Brain microvascular endothelial cell (primary cell): Measurements from ENCODE around the gene C15orf40.
"Not testable (repeated sequence)": the region's sequence is repeated elsewhere in the genome, so short reads cannot be mapped to it uniquely, and the experiment has no call there.

Experiments used
- DNase-seq: peaks from one replicate; pipeline ENCODE4 v3.0.0-alpha.2; 2020
- H3K27ac ChIP-seq: fragments of 250-450 bp; sonication (Bioruptor Pico); 2 replicates; pipeline ENCODE4 v1.5.1; 2020; ENCODE audit warnings: mild to moderate bottlenecking, moderate library complexity
- H3K27me3 ChIP-seq: fragments of 250-450 bp; sonication (Bioruptor Pico); replicated peaks from 2 replicates; pipeline ENCODE4 v1.5.1; 2020; ENCODE audit warnings: mild to moderate bottlenecking
- H3K36me3 ChIP-seq: fragments of 250-450 bp; sonication (Bioruptor Pico); replicated peaks from 2 replicates; pipeline ENCODE4 v1.5.1; 2020; ENCODE audit warnings: mild to moderate bottlenecking
- H3K4me3 ChIP-seq: 2 replicates; pipeline ENCODE4 v1.5.1; 2011; ENCODE audit warnings: low read depth, mild to moderate bottlenecking, control low read depth, low read length, moderate library complexity
- in situ Hi-C: cut with HindIII; loops from 2 replicates; pipeline ENCODE4 v1.10.0; 2017; ENCODE audit warnings: low sequenced_read_pairs, low pct_ligation_motif_present
- TF ChIP-seq, protein P1 (sequence below): IDR thresholded peaks from 2 replicates; pipeline ENCODE4 v1.5.1; 2011; ENCODE audit warnings: low read depth, mild to moderate bottlenecking, moderate library complexity, low read length, control low read depth, inconsistent platforms; ENCODE audit errors: missing control alignments

C15orf40 gene

DNA sequence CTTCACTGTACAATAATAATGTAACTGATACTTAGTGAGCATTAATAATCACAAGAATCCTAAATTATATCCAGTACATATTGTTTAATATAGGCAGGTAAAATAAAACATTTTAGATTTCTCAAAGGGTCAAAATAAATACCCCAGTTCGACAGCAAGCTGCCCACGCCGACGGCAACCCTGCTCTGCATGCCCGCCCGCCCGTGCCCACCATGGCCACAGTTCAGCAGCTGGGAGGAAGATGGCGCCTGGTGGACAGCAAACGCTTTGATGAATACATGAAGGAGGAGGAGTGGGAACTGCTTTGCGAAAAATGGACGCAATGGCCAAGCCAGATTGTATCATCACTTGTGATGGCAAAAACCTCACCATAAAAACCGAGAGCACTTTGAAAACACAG is 32.7 kb upstream of the C15orf40 start:
- TF ChIP-seq, protein P1, sequence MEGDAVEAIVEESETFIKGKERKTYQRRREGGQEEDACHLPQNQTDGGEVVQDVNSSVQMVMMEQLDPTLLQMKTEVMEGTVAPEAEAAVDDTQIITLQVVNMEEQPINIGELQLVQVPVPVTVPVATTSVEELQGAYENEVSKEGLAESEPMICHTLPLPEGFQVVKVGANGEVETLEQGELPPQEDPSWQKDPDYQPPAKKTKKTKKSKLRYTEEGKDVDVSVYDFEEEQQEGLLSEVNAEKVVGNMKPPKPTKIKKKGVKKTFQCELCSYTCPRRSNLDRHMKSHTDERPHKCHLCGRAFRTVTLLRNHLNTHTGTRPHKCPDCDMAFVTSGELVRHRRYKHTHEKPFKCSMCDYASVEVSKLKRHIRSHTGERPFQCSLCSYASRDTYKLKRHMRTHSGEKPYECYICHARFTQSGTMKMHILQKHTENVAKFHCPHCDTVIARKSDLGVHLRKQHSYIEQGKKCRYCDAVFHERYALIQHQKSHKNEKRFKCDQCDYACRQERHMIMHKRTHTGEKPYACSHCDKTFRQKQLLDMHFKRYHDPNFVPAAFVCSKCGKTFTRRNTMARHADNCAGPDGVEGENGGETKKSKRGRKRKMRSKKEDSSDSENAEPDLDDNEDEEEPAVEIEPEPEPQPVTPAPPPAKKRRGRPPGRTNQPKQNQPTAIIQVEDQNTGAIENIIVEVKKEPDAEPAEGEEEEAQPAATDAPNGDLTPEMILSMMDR: no peak
- Histone ChIP-seq H3K27me3 (no peaks in the 10 kb centered on the region), H3K4me3 (no peak overlapping the region), H3K36me3 (peaks cover 41% of the 10 kb centered on the region), H3K27ac (no peak overlapping the region)
- in situ Hi-C loops: no loop called here
- DNase-seq: no peak

DNA sequence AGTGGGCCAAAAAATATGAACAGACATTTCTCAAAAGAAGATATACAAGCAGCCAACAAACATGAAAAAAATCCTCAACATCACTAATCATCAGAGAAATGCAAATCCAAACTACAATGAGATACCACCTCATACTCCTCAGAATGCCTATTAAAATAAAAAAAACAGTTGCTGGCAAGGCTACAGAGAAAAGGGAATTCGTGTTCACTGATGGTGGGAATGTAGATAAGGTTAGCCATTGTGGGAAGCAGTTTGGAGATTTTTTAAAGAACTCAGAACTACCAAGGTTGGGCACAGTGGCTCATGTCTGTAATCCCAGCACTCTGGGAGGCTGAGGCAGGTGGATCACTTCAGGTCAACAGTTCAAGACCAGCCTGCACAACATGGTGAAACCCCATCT is 27.8 kb upstream of the C15orf40 start:
- H3K4me3 ChIP-seq: no peak overlapping the region
- no peak for DNase-seq
- TF ChIP-seq, protein P1: no peak
- peaks cover 25% of the 10 kb centered on the region for H3K36me3 ChIP-seq
- no peak overlapping the region for H3K27ac ChIP-seq
- H3K27me3 ChIP-seq: no peaks in the 10 kb centered on the region
- in situ Hi-C loops: no loop called here

DNA sequence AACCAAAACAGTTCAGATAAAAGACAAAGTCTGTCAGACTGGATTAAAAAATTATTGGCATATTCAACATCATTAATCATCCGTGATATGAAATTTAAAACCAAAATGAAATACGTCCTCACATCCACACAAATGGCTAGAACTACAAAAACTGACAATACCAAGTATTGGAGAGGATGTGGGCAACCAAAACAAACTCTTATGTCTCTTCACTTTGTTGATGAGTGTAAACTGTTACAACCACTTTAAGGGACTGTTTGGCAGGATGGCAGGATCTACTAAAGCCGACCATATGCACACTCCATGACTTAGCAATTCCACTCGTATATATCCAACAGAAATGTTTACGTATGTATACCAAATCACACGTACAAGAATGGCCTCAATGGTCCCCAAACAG is 24.8 kb upstream of the C15orf40 start:
- peaks cover 14% of the 10 kb centered on the region for H3K36me3 ChIP-seq
- no peaks in the 10 kb centered on the region for H3K27me3 ChIP-seq
- DNase-seq: no peak
- no peak overlapping the region for H3K27ac ChIP-seq
- H3K4me3 ChIP-seq: no peak overlapping the region
- TF ChIP-seq, protein P1: no peak
- in situ Hi-C loops: no loop called here

DNA sequence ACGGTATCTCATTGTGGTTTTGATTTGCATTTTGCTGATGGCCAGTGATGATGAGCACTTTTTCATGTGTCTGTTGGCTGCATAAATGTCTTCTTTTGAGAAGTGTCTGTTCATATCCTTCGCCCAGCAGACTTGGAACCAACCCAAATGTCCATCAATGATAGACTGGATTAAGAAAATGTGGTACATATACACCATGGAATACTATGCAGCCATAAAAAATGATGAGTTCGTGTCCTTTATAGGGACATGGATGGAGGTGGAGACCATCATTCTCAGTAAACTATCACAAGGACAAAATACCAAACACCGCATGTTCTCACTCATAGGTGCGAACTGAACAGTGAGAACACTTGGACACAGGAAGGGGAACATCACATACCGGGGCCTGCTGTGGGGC is 19.8 kb upstream of the C15orf40 start:
- H3K4me3 ChIP-seq, DNase-seq, H3K27ac ChIP-seq, H3K27me3 ChIP-seq, in situ Hi-C loops: not testable (repeated sequence)
- peaks cover 13% of the 10 kb centered on the region for H3K36me3 ChIP-seq

DNA sequence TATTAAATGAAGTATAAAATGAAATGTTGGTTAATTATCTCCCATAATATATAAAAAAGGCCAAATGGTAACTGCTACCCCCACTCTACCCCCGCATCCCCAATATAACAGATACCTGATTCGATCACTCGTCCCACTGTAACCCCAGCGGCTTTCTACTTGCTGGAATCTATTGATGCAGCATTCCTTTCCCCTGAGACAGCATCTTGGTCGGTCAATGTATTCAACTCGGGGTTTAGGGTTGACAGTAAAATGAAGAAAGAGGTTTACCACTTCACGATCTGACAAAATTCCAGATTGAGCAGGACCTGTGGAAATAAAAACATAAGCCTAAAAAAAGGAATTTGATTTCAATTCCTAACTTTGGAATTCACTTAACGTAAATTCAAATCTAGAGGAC is 18.6 kb upstream of the C15orf40 start:
- in situ Hi-C loops: no loop called here
- DNase-seq: peak; percentile 69
- Histone ChIP-seq H3K4me3 (no peak overlapping the region), H3K27ac (no peak overlapping the region), H3K27me3 (no peaks in the 10 kb centered on the region), H3K36me3 (peaks cover 13% of the 10 kb centered on the region)
- TF ChIP-seq, protein P1: no peak

DNA sequence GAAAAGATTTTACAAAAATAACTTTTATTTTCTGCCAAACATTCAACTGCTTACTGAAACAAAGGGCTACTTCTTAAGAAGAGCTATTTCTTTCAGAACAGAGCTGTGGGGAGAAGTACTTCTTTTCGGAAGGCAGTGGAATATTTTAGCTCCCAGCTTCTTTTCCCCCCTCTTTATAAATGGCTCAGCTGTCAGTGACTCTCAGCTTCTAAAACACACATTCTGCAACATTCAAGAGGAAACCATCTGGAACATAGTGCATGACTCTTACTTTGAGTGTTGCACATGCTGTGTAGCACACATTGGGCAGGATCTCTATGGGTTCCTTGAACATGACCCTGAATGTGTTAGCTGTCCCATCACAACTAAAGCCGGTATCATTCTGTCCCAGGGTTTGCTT is 7.0 kb upstream of the C15orf40 start:
- TF ChIP-seq, protein P1: no peak
- Histone ChIP-seq H3K36me3 (peaks cover 21% of the 10 kb centered on the region), H3K27ac (no peak overlapping the region), H3K4me3 (no peak overlapping the region), H3K27me3 (no peaks in the 10 kb centered on the region)
- DNase-seq: no peak
- in situ Hi-C loops: no loop called here
